Effector CD4-positive, alpha-beta T cell (primary cell): Measurements from ENCODE around the gene KBTBD3.

ENCODE experiments used
- DNase-seq: peaks from one replicate; pipeline ENCODE4 v3.0.0-alpha.2; 2020
- total RNA-seq: gene quantifications from one replicate; lab custom pipeline; 2026; lab: John Stamatoyannopoulos, UW

KBTBD3 gene
- total RNA-seq = 6.0 reads per million, percentile 23 among the genes with 10 or more reads in this experiment

DNA sequence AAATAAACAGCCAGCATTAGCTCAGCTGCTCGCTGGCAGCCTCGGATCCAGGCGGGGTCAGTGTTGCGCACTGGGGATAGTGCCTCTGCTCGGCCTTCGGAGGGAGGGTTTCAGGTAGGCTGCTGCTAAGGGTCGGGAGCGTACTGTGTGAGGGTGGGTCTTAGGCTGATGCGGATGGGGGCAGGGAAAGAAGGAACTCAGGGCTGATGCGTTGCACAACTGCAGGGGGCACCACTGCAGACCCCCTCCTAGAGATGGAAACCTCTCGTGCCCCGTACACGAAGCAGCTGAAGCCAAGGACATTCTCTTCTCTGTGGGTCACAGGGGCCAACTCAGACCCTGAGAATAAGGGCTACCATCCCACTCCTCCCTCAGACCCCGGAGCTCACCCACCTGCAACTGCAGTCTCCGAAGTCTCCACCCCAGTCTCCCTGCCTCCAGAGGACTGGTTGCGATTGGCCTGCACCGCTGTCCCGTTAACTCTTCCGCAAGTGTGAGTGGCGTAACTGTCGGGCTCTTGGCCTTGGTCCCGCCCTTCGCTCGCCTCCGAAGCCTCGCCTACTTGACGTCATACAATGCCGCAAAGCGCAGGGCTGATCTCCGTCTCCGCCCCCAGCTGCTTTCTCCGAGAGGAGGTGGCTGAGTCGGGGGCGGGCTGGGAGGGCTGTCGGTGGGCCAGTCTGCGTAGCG is at the start of gene KBTBD3:
Gene KBTBD3 (minus strand): TSS at position 429 of the 690 bp plus-strand sequence. CDS start 18,250 bp downstream, outside the sequence.
- peak; percentile 97 for DNase-seq

- DNase-seq = no peak
Observed at GRCh38 chr11:106121570-106122320, 44.6 kb upstream of the KBTBD3 start.

- no peak for DNase-seq
Observed at GRCh38 chr11:106105986-106106385, 28.8 kb upstream of the KBTBD3 start.

- DNase-seq = no peak
Observed at GRCh38 chr11:106101819-106102218, 24.7 kb upstream of the KBTBD3 start.

DNA sequence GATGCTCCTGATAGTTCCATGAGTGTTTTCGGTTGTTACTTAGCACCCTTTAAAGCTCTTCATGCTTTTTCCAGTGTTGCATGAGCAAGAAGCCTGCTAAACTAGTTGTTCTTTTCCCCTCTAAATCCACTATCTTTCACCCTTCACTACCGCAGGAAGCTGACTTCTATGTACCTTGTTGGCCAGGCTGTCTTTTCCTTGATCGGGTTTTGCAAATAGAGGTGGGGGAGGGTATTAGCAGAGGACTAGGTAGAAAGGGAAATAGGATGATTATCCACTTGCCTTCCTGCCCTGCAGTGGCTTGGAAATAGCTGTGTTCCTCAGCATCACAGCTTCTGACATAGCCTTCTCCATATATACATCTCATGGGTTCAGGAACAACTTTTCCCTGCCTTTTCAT is 24.2 kb upstream of the KBTBD3 start:
- no peak for DNase-seq

DNA sequence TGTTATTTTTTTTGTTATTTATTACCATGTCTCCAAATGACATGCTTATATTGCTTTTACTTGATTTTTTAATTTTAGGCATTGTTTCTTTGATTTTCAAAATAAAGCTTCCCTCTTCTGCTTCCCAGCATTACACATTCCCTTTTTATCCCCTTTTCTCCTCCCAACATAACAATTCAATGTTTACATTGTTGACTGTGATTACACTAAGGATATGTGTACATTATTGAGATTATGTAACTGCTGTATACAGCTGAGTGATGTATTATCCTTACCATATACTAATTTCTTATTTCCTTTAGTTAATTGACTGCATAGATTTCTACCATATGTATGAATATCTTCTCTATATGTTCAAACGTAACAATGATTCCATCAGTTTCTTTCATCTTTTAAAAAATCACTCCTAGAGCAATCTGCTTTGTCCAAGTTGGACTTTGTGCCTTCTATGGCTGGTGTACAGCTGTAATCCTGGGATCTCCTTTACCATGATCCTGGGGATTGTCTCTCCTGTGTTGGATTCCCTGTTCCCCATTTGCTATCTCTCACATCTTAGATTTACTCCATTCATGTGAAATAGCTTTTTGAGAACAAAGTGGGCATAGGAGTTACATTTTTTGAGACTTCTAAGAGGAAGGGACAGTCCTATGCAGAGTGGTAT is 21.9 kb upstream of the KBTBD3 start:
- DNase-seq = no peak

DNA sequence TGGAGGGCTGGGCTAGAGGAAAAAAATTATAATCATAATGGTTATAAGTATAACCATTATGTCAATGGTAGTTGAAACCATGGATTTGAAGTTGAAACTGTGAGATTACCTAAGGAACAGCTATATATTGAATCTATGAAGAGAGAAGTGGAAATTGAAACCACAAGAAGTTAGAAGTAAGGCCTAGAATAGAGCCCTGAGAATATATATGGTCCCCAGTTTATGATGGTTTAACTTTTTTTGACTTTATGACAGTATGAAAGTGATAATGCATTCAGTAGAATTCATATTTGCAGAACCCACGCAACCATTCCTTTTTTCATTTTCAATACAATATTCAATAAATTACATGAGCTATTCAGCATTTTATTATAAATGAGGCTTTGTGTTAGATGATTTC is 15.3 kb upstream of the KBTBD3 start:
- DNase-seq = no peak

DNA sequence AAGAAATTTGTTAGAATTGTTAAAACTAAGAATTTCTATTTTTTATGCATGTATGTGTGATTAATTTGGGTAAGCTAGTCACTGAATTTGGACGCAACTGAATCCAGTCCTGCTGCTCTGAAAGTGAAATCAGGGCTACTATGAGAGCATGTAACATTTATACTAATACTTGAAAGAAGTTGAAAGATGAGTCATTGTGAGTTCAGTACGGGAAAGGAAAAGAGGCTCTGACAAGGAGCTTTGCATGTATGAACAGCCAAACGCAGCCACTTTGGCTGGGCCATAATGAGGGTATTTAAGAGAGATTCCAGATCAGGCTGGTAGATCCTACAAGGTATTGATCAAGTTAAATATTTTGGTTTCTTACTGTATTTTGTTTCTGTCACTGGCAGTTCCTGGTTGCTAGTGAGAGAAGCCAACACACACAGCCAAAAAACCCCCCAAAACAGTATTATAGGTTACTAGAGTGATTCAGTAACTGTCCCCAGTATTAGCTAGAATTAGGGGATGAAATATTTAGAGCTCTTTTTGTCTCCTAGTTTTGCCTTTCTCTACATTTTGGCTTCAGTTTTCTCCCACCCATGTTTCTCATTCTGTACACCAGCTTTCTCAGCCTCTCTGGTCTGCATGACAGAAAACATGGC is 14.5 kb upstream of the KBTBD3 start:
- DNase-seq = no peak

DNA sequence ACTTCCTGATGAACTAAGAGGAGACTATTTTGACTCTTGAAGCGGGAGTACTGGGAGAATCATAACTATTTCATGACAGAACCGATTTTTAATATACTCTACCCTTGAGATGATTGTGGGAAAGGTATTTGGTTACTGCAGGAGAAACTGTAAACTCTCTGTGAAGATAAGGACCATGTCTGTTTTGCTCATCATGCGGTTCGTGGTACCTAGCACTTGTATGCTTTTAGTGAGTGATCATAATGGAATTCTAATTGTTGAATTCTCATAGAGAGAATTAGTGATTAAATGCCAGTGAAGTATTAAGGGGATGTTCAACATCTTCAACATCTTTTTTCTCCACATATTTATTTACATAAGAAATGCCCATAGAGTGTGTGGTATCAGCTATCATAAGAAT is 11.7 kb upstream of the KBTBD3 start:
- no peak for DNase-seq

DNA sequence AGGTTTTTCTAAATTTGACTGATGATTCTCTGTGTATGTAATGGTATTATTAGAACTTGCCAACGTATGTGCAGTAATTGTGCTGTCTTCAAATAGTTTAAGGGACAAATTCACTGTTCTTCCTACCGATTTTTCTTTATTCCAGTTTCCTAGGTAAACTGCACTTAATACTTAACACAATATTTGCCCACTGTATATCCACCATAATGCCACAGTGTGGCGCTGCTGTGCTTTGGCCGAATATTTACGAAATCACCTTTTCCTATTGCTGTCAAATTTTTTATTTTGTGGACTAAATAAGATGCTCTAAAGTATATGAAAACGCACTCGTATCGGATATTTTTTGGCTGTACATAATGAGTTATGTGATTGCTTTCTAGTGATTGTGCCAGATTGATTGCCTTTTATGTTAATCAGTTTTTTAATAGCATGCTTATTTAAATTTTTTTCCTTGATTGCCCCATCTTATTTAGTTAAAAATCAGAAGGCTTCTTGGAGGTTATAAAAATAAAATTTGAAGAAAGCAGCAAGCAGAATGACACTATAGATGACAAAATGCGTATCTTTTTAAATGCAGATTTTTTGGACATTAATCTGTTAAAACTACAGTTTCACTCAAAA is 10.8 kb upstream of the KBTBD3 start:
- peak; percentile 23 for DNase-seq

- DNase-seq = no peak
Observed at GRCh38 chr11:106086850-106087249, 9.7 kb upstream of the KBTBD3 start.

GRCh38 chr11:106086135-106086534 is 9.0 kb upstream of the KBTBD3 start:
- no peak for DNase-seq

DNA sequence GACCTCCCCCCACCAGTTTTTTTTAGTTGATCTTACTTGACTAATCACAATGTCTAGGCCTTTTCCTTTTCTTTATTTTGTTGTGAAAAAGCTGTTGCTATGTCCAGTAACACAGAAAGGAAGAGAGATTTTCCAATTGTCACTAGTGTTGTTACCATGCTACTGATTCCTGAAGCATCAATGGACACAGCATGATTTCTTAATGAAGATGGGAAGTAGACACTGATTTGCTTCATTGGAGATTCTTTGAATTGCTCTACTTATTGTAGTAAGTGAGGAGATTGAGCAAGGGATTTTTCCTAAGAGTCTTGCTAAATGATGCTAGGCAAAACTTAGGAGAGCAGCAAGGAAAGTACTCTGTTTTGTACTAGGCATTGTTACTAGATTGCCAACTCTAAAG is 4.9 kb upstream of the KBTBD3 start:
- no peak for DNase-seq

GRCh38 chr11:106077609-106078455 is 685 bp upstream of the KBTBD3 start, which contains the start of gene AASDHPPT:
Gene AASDHPPT (plus strand): TSS chr11:106077662. CDS start chr11:106077711, 49 bp downstream.
- DNase-seq = no peak

DNA sequence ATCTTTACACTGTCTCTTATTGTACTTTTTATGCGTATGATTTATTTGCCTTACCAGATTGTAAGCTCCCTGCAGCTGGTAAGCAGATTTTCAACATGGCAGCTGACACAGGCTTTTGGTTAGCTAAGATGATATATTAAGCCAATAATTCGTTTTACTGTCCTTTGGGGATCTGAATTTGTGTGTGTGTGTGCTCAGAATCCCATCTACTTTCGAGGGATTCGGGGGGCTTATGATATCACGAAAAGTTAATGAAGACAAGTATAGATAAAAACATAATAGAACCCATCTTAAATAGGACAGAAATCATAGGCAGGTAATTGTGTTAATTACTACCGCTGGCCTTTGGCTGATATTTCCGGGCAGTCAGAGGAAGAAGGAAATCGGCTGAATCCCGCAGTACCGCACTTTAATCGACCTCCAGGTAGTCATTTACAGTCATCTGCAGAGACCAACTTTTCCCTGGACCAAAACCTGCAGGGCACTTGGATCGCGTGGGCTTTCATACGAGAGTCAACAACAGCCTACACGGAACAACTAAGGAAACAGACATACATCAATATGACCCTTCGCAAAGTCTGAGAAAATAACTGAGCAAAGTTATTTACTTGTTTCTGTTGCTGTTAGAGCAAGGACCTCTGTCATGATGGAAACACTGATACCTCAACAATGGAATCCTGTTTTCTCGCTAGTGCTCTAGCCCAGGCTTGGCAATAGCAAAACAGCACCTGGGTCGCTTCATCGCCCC is 802 bp downstream of the KBTBD3 start:
- DNase-seq = no peak

GRCh38 chr11:106072804-106073203 is 4.3 kb downstream of the KBTBD3 start:
- DNase-seq = no peak

- DNase-seq = no peak
Observed at GRCh38 chr11:106070606-106071005, 6.5 kb downstream of the KBTBD3 start.

DNA sequence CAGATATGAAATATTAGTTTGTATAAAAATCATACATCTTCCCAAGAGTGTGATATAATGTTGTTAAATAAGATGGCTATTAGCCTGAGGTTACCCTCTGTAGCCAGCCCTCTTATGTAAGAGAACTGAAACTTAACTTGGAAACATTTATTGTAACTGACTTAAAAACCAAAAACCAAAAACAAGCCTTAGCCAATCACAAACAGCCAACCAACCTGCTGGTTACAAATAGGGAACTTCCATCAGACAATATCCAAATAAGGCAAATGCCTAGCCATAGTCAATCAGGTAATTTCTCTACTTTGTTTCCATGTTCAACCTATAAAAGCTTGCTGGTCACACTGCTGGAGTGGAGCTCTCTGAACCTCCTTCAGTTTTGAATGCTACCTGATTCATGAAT is 14.1 kb downstream of the KBTBD3 start:
- no peak for DNase-seq

DNA sequence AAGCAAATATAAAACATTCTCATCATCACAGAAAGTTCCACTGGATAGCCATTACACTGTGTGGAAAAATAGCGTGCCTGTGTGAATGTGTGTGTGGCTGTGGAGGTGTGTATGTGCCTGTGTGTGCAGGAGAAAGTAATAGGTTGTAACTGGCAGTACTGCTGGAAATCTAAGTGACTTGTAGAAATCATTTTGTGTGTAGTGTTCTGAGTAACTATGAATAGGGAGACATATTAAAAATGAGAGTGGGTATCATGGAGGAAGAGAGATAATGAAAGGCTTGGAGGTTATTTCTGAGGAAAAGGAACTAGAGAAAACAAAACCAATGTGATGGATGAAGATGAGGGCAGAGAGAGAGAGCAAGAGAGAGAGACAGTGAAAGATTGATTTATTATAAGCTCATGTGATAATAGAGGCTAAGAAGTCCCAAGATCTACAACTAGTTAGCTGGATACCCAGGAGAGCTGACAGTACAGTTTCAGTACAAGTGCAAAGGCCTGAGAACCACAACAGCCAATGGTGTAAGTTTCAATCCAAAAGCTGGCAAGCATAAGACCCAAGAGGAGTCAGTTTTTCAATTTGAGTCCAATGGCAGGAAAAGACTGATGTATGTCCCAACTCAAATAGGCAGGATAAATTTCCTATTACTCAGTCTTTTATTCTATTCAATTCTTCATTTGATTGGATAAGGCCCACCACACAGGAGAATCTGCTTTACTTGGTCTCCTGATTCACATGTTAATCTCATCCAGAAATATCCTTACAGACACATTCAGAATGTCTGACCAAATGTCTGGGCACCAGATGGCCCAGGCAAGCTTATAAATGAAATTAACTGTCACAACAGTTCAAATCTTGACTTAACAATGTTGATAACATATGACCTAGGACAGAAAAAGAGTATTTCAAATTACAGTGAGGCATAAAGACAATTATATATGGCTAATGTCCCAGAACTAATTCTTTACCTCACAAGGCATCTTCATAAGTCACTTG is 14.9 kb downstream of the KBTBD3 start:
- no peak for DNase-seq
